Peyer's patch (tissue), 4 donors: ENCODE measurements around the gene CMTM6. TPM values are rescaled to one million over a fixed set of nuclear protein-coding genes. Genes with fewer than 3 reads are reported as not detected.

Experiments used
- DNase-seq, 3 donors: peaks; one replicate each; pipeline ENCODE4 v3.0.0-alpha.2; 2017 to 2019
- H3K27ac ChIP-seq, 4 donors: fragments of 200-600 bp; sonication (generic); one replicate each; pipeline ENCODE4 v1.5.1; 2016 to 2019
- H3K27me3 ChIP-seq, 2 donors: fragments of 200-600 bp; sonication (generic); one replicate each; pipeline ENCODE4 v1.5.1; 2019
- H3K36me3 ChIP-seq, 3 donors: fragments of 200-600 bp; sonication (generic); one replicate each; pipeline ENCODE4 v1.5.1; 2016 to 2019
- H3K4me1 ChIP-seq, 4 donors: fragments of 200-600 bp; sonication (generic); one replicate each; pipeline ENCODE4 v1.5.1; 2016 to 2019
- H3K4me3 ChIP-seq, 4 donors: fragments of 200-600 bp; sonication (generic); 1 replicate in 3 of 4; 2 replicates in 1 of 4; pipeline ENCODE4 v1.5.1; 2016 to 2019; ENCODE audit warnings: mild to moderate bottlenecking in 1 of 4
- H3K9me3 ChIP-seq, 4 donors: fragments of 200-600 bp; sonication (generic); one replicate each; pipeline ENCODE4 v1.5.1; 2016 to 2019; ENCODE audit warnings: mild to moderate bottlenecking in 1 of 4
- POLR2A ChIP-seq, 2 donors: fragments of 450-650 bp; IDR thresholded peaks; one replicate each; pipeline ENCODE4 v1.5.1; 2017; ENCODE audit warnings: antibody characterized with exemption in 2 of 2, mild to moderate bottlenecking in 2 of 2, moderate library complexity in 2 of 2
- total RNA-seq, 4 donors: library from RNA; depleted of rRNA; stranded (reverse); fragments of >200 nt; gene quantifications; one replicate each; pipeline ENCODE4 v1.1.0, GENCODE V29; 2016
- TF ChIP-seq, protein P1 (sequence below), 6 experiments: fragments of 450-650 bp in 4 of 6; fragments of 200-600 bp in 2 of 6; sonication (generic) in 1 of 6; IDR thresholded peaks; one replicate each; pipeline ENCODE4 v1.5.1; 2017 to 2019; ENCODE audit warnings: antibody characterized with exemption in 6 of 6, mild to moderate bottlenecking in 3 of 6, moderate library complexity in 1 of 6

Gene CMTM6
- total RNA-seq, 4 donors from 2014 or later = 14.9 to 32.8 (median 26.8) TPM

DNA sequence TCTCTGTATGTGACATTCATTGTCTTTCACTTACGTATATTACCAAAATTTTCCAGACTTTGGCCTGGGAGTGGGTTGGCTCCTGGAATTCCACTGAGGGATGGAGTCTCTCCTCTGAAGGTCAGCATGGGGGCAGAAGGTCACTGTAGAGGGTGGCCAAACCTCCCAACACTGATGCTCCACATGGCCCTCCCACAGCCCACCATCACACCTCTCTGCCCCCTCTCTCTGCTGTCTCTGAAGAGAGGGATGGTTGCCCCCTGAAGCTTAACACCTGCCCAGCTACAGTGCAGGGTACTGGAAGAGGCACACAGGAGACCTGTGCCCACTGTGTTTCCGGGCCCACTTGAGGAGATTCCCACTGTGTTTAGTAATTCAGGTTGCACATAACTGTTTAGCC lies 52.2 kb downstream of the CMTM6 start:
- H3K9me3 ChIP-seq = no peaks in the 10 kb centered on the region
- no peak overlapping the region for H3K4me3 ChIP-seq
- no peaks in the 10 kb centered on the region for H3K36me3 ChIP-seq
- H3K4me1 ChIP-seq = peaks cover 0 to 14% (median 2%) of the 10 kb centered on the region in 4 donors
- H3K27ac ChIP-seq = peak overlapping the region in 1 of 4 donors; percentile 19
- no peak for TF ChIP-seq POLR2A (IDR thresholded peaks at IDR 0.05)
- TF ChIP-seq, protein P1, sequence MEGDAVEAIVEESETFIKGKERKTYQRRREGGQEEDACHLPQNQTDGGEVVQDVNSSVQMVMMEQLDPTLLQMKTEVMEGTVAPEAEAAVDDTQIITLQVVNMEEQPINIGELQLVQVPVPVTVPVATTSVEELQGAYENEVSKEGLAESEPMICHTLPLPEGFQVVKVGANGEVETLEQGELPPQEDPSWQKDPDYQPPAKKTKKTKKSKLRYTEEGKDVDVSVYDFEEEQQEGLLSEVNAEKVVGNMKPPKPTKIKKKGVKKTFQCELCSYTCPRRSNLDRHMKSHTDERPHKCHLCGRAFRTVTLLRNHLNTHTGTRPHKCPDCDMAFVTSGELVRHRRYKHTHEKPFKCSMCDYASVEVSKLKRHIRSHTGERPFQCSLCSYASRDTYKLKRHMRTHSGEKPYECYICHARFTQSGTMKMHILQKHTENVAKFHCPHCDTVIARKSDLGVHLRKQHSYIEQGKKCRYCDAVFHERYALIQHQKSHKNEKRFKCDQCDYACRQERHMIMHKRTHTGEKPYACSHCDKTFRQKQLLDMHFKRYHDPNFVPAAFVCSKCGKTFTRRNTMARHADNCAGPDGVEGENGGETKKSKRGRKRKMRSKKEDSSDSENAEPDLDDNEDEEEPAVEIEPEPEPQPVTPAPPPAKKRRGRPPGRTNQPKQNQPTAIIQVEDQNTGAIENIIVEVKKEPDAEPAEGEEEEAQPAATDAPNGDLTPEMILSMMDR (IDR thresholded peaks at IDR 0.05) = no peak
- no peaks in the 10 kb centered on the region for H3K27me3 ChIP-seq
- DNase-seq = peak in 2 of 3 donors; percentile 4 to 37

DNA sequence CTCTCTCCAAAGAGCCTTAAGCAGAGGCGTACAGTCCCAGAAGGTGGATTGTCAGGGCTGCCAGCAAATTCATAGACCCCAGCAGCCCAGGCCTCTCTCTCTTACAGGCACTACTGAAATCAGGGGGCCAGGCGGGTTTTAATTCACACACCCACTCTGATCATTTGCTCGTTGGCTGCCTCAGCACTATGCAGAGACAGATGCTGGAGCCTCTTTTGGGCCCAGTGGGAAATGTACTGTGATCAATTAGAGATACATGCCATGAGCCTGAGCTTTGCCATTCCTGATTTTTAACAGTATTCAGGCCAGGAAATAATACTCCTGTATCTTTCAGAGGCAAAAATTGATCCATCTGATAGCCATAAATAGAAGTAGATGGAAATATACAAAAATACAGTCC lies 53.0 kb downstream of the CMTM6 start:
- no peak overlapping the region for H3K27ac ChIP-seq
- H3K27me3 ChIP-seq = no peaks in the 10 kb centered on the region
- no peak overlapping the region for H3K4me3 ChIP-seq
- no peaks in the 10 kb centered on the region for H3K9me3 ChIP-seq
- H3K36me3 ChIP-seq = no peaks in the 10 kb centered on the region
- peak in 2 of 3 donors; percentile 10 to 35 for DNase-seq
- TF ChIP-seq, protein P1 (IDR thresholded peaks at IDR 0.05) = no peak
- no peak for TF ChIP-seq POLR2A (IDR thresholded peaks at IDR 0.05)
- H3K4me1 ChIP-seq = peaks cover 0 to 8% (median 0%) of the 10 kb centered on the region in 4 donors

DNA sequence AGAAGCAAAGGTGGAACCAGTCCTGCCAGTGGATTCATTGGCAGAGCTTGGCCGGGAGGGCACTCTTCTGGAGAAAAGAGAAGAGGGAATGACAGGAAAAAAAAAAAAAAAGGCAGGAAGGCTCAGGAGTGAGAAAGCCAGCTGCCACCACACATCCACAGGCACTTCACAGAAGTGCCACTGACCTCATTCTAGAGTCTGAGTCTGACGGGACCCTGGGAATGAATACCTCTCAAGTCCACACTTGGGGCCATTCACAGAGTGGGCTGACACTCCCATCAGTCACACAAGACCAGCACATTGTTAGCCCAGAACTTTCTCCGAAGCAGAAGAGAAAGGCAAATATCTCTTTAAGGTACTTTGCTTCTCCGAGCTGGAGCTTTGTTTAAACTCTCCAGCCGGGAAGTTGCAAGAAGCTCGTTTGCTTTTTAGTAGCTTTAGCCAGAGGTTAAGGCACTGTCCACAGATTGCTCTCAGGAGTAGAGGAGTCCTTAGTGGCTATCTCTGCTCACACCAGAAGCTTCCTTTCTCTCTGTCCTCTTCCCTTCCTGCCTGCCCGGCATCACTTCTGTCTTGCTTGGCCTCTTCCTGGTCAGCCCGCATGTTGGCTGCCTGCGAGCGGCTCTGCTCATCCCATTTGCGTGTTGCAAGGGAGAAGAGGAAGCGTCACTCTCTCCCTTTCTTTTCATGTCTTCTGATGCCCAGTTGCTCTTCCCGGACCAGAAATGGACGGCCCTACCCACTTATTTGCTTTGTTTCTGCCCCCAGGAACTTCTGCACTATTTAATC lies 53.8 kb downstream of the CMTM6 start:
- H3K36me3 ChIP-seq = no peaks in the 10 kb centered on the region
- TF ChIP-seq, protein P1 (IDR thresholded peaks at IDR 0.05) = no peak
- no peak for TF ChIP-seq POLR2A (IDR thresholded peaks at IDR 0.05)
- H3K4me3 ChIP-seq = no peak overlapping the region
- peaks cover 0 to 4% (median 0%) of the 10 kb centered on the region in 4 donors for H3K4me1 ChIP-seq
- H3K27ac ChIP-seq = no peak overlapping the region
- peak in 2 of 3 donors; percentile 12 to 44 for DNase-seq
- H3K27me3 ChIP-seq = no peaks in the 10 kb centered on the region
- no peaks in the 10 kb centered on the region for H3K9me3 ChIP-seq

- DNase-seq = no peak
- Histone ChIP-seq H3K36me3 (no peaks in the 10 kb centered on the region), H3K9me3 (no peaks in the 10 kb centered on the region), H3K27ac (no peak overlapping the region), H3K4me1 (peaks cover 0 to 4% (median 0%) of the 10 kb centered on the region in 4 donors), H3K4me3 (no peak overlapping the region), H3K27me3 (no peaks in the 10 kb centered on the region)
- TF ChIP-seq, protein P1 (IDR thresholded peaks at IDR 0.05) = no peak
- TF ChIP-seq POLR2A (IDR thresholded peaks at IDR 0.05) = no peak
Measured at GRCh38 chr3:32447865-32448400, 54.7 kb downstream of the CMTM6 start.

DNA sequence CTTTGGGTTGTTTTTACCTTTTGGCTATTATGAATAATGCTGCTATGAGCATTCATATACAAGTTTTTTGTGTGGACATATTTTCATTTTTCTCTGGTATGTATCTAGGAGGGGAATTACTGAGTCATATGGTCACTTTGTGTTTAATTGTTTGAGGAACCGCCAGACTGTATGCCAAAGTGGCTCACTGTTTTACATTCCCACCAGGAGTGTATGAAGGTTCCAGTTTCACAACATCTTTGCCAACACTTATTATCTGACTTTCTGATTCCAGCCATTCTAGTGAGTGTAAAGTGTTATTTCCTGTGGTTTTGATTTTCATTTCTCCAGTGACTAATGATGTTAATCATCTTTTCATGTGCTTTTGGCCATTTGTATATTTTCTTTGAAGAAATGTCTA lies 59.2 kb downstream of the CMTM6 start:
- H3K27me3 ChIP-seq = no peaks in the 10 kb centered on the region
- no peak for DNase-seq
- H3K4me1 ChIP-seq = peaks cover 0 to 5% (median 0%) of the 10 kb centered on the region in 4 donors
- no peak overlapping the region for H3K27ac ChIP-seq
- no peaks in the 10 kb centered on the region for H3K9me3 ChIP-seq
- no peaks in the 10 kb centered on the region for H3K36me3 ChIP-seq
- TF ChIP-seq, protein P1 (IDR thresholded peaks at IDR 0.05) = no peak
- TF ChIP-seq POLR2A (IDR thresholded peaks at IDR 0.05) = no peak
- no peak overlapping the region for H3K4me3 ChIP-seq
